SU-DHL-6 (cell line): Measurements from ENCODE around the gene PFN3.
A peak's percentile ranks its signal among the peaks of the same experiment; 100 is the strongest.

ENCODE experiments used
- H2AFZ ChIP-seq: fragments of 200-600 bp; sonication (generic); 2 replicates; pipeline ENCODE4 v1.6.1; 2014; ENCODE audit warnings: low read depth, mild to moderate bottlenecking, moderate library complexity, mixed read lengths, antibody characterized with exemption, low read length; ENCODE audit not compliant: severe bottlenecking
- H3F3A ChIP-seq: fragments of 200-600 bp; shearing (Covaris generic); 2 replicates; pipeline ENCODE4 v1.6.0; 2016; ENCODE audit warnings: antibody characterized with exemption, mild to moderate bottlenecking; ENCODE audit not compliant: insufficient read depth
- H3K27ac ChIP-seq: fragments of 200-600 bp; sonication (generic); 2 replicates; pipeline ENCODE4 v1.5.1; 2016; ENCODE audit warnings: low read depth, mild to moderate bottlenecking, low read length, moderate library complexity, mixed read lengths
- H3K27me3 ChIP-seq: fragments of 200-600 bp; sonication (generic), shearing (Covaris generic); 2 replicates; pipeline ENCODE4 v1.6.0; 2014; ENCODE audit warnings: mild to moderate bottlenecking, low read length
- H3K36me3 ChIP-seq: fragments of 200-600 bp; sonication (generic); 2 replicates; pipeline ENCODE4 v1.6.1; 2014; ENCODE audit warnings: mild to moderate bottlenecking, low read length, mixed read lengths
- H3K4me2 ChIP-seq: fragments of 300-600, 200-600 bp; shearing (Covaris generic), sonication (generic); 2 replicates; pipeline ENCODE4 v1.6.0; 2014; ENCODE audit warnings: low read length, low read depth, mild to moderate bottlenecking; ENCODE audit not compliant: poor library complexity, severe bottlenecking
- H3K4me3 ChIP-seq: fragments of 200-600 bp; sonication (generic); 2 replicates; pipeline ENCODE4 v1.5.1; 2014; ENCODE audit warnings: antibody characterized with exemption, low read length, mild to moderate bottlenecking, mixed read lengths; ENCODE audit not compliant: insufficient read depth, poor library complexity, severe bottlenecking
- H3K79me2 ChIP-seq: fragments of 200-600 bp; sonication (generic); 2 replicates; pipeline ENCODE4 v1.6.1; 2014; ENCODE audit warnings: mild to moderate bottlenecking, low read length, moderate library complexity; ENCODE audit not compliant: insufficient read depth
- H3K9ac ChIP-seq: fragments of 200-600 bp; sonication (generic); 2 replicates; pipeline ENCODE4 v1.7.0; 2014; ENCODE audit warnings: mild to moderate bottlenecking, low read length
- H3K9me2 ChIP-seq: fragments of 200-600 bp; sonication (generic); replicated peaks from 2 replicates; pipeline ENCODE4 v1.6.1; 2014; ENCODE audit warnings: low read length; ENCODE audit not compliant: insufficient read depth
- H3K9me3 ChIP-seq: fragments of 200-600 bp; sonication (generic); 2 replicates; pipeline ENCODE4 v1.6.1; 2014; ENCODE audit warnings: low read length, mixed read lengths; ENCODE audit not compliant: insufficient read depth
- H4K20me1 ChIP-seq: fragments of 200-600 bp; sonication (generic); 2 replicates; pipeline ENCODE4 v1.6.1; 2014; ENCODE audit warnings: low read depth, mild to moderate bottlenecking, antibody characterized with exemption, low read length, moderate library complexity, mixed read lengths
- EZH2phosphoT487 ChIP-seq: fragments of 200-600 bp; sonication (generic), shearing (Covaris generic); conservative IDR thresholded peaks from 2 replicates; pipeline ENCODE4 v1.6.1; 2018; ENCODE audit warnings: mild to moderate bottlenecking, antibody characterized with exemption, low read length, moderate library complexity, mixed read lengths
- TF ChIP-seq, protein P1 (sequence below): fragments of 200-600 bp; sonication (generic); IDR thresholded peaks from one replicate; pipeline ENCODE4 v1.5.1; 2017; ENCODE audit warnings: antibody characterized with exemption, mild to moderate bottlenecking, low read length, moderate library complexity; ENCODE audit not compliant: insufficient read depth, poor library complexity, severe bottlenecking

The PFN3 gene

DNA sequence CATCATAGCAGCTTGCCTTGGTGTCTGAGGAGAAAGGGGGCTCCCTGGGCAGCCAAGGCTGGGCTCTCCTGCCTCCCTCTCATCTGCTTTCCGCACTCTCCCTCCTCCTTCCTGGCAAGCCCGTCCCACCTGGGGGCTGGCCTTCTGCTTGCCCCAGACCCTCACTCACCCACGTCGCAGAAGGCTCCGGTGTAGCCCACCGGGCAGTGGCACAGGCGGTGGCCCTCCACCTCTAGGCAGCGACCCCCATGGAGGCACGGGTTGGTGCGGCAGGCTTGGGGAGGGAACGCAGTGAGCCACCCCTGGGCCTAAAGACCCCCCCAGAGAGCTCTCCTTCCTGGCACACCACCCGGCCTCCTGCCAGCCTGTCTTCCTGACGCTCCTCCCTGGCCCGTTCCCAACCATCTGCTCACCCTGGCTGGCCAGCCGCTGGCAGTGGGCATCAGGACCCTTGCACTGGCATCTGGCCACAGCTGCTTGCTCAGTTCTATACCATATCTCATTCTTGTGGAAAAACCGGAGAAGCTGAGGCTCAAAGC is 4.2 kb upstream of the PFN3 start:
- Histone ChIP-seq H3K36me3 (no peaks in the 10 kb centered on the region), H3F3A (no peaks in the 10 kb centered on the region; the same call in 1 of the 2 replicates), H2AFZ (peak overlapping the region; percentile 85), H3K27ac (no peak overlapping the region), H3K27me3 (no peaks in the 10 kb centered on the region), H3K9me2 (no peaks in the 10 kb centered on the region), H3K4me3 (no peak overlapping the region), H4K20me1 (no peaks in the 10 kb centered on the region), H3K79me2 (no peaks in the 10 kb centered on the region), H3K9me3 (no peaks in the 10 kb centered on the region), H3K9ac (peak overlapping the region; percentile 64), H3K4me2 (peak overlapping the region; percentile 85)
- TF ChIP-seq EZH2phosphoT487 = no peak

DNA sequence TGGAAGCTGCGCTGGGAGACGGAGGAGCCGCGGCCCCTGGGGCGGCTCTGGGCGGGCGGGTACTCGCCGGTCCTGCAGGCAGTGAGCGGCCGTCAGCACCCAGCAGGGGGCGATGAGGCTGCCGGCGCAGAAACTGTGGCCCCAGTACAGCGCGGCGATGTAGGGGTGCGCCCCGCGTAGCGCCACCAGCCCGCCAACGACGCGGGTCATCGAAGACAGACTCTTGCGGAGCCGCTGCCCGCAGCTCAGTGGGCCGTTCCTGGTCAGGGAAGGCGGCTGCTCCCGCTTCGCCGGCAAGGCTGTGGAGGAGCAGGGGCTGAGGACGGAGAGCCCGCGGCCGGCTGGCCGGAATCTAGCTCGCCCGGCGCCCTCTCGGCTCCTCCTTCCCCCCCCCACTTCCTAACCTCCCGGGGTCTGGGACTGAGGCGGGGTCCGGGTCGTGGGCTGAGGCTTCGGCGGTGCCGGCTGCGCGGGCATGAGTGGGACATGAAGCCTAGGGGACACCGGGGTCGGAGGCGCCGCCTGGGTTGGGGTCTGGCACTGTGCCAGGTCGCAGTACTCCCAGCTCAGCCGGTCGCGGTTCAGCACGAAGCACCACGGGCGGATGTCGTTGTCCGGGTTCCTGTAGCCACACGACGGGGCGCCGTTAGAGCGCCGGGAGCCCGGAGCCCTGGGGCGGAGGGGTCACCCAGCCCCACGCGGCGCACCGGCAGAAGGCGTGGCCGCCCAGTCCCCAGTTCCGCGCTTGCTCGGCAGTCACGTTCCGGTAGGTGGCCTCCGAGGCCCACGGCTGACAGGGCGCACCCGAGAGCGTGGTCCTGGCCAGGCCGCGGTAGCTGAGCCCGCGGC is 3.6 kb upstream of the PFN3 start:
- no peaks in the 10 kb centered on the region for H3K36me3 ChIP-seq
- H3K27me3 ChIP-seq = no peaks in the 10 kb centered on the region
- no peaks in the 10 kb centered on the region for H3K9me3 ChIP-seq
- H3K79me2 ChIP-seq = no peaks in the 10 kb centered on the region
- H3K4me3 ChIP-seq = peak overlapping the region; percentile 60
- no peaks in the 10 kb centered on the region for H4K20me1 ChIP-seq
- no peak overlapping the region for H3K27ac ChIP-seq
- H3K9ac ChIP-seq = peak overlapping the region; percentile 64
- no peaks in the 10 kb centered on the region for H3K9me2 ChIP-seq
- H3F3A ChIP-seq = no peaks in the 10 kb centered on the region; the same call in 1 of the 2 replicates
- TF ChIP-seq, protein P1, sequence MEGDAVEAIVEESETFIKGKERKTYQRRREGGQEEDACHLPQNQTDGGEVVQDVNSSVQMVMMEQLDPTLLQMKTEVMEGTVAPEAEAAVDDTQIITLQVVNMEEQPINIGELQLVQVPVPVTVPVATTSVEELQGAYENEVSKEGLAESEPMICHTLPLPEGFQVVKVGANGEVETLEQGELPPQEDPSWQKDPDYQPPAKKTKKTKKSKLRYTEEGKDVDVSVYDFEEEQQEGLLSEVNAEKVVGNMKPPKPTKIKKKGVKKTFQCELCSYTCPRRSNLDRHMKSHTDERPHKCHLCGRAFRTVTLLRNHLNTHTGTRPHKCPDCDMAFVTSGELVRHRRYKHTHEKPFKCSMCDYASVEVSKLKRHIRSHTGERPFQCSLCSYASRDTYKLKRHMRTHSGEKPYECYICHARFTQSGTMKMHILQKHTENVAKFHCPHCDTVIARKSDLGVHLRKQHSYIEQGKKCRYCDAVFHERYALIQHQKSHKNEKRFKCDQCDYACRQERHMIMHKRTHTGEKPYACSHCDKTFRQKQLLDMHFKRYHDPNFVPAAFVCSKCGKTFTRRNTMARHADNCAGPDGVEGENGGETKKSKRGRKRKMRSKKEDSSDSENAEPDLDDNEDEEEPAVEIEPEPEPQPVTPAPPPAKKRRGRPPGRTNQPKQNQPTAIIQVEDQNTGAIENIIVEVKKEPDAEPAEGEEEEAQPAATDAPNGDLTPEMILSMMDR = peak; percentile 53
- TF ChIP-seq EZH2phosphoT487 = no peak
- H3K4me2 ChIP-seq = peak overlapping the region; percentile 85
- peak overlapping the region; percentile 85 for H2AFZ ChIP-seq

DNA sequence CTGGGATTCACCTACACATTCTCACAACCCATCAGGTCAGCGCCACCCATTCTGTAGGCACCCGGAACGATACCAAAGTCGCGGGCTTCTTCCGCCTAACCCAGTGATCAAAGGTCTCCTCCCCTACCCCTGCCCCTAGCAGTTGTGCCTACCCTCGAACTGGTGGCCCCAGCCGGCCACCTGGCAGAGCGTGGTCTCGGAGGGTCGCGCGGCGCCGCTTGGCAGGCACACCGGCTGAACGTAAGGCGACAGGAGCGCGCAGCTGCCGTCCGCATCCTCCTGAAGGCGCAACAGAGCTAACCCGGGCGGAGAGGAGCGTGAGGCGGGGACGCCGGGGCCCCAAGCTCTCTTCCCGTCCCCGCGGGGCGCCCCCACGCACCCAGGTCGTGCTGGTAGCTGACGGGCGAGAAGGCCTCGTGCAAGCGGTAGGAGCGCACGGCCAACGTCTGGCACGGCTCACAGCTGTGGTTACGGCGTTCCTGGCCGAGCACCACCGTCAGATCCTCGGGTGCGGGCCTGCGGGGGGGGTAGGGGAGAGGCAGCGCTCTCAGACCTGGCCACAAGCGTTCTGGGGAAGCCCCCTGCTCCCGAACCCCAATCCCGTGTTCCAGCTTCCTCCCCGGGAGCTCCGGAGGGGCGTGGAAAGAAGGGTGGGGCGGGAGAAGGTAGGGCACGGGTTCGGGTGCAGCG is 2.8 kb upstream of the PFN3 start:
- Histone ChIP-seq H3K9ac (peak overlapping the region; percentile 64), H3K9me3 (no peaks in the 10 kb centered on the region), H2AFZ (peak overlapping the region; percentile 85), H3F3A (no peaks in the 10 kb centered on the region; the same call in 1 of the 2 replicates), H3K4me3 (peak overlapping the region; percentile 20), H3K79me2 (no peaks in the 10 kb centered on the region), H3K36me3 (no peaks in the 10 kb centered on the region), H3K27ac (no peak overlapping the region), H3K4me2 (peak overlapping the region; percentile 85), H4K20me1 (no peaks in the 10 kb centered on the region), H3K9me2 (no peaks in the 10 kb centered on the region), H3K27me3 (no peaks in the 10 kb centered on the region)
- no peak for TF ChIP-seq EZH2phosphoT487

DNA sequence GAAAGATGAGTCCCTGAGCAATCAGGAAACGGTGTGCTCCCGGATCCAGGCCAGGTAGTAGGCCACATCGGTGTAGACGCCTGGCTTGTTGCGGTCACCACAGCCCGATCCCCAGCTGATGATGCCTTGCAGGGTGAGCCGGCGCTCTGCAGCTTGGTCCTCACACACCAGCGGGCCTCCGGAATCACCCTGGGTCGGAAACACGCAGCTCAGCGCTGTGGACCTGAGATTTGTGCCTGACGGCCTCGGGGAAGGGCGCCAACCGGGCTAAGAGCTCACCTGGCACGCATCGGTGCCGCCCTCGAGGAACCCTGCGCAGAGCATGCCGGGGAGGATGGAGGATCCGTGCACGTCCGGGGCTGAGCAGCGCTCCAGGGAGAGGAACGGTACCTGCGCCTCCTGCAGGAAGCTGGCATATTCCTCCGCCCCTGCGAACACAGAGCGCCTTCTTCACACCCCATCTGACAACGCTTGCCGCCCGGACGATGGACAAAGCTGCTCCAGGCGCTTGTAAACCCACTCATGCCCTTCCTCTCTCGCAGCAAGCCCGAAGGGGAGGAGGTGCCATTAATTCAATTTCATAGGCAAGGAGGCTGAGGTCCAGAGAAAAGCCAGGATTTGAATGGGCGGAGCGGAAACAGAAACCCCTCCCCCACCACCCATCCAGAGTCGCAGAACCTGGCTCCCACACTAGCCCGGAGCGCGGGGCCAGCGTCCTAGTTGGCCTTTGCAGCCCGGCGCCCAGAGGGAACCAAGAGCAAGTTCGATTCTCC is 2.0 kb upstream of the PFN3 start:
- Histone ChIP-seq H3K27ac (no peak overlapping the region), H4K20me1 (no peaks in the 10 kb centered on the region), H3K36me3 (no peaks in the 10 kb centered on the region), H3K9ac (no peak overlapping the region), H2AFZ (no peak overlapping the region), H3F3A (no peaks in the 10 kb centered on the region; the same call in 1 of the 2 replicates), H3K27me3 (no peaks in the 10 kb centered on the region), H3K9me2 (no peaks in the 10 kb centered on the region), H3K9me3 (no peaks in the 10 kb centered on the region), H3K4me2 (peak overlapping the region; percentile 85), H3K4me3 (no peak overlapping the region), H3K79me2 (no peaks in the 10 kb centered on the region)
- TF ChIP-seq, protein P1 = no peak
- no peak for TF ChIP-seq EZH2phosphoT487
